ENCODE data around the gene HAGH.

HAGH gene

DNA sequence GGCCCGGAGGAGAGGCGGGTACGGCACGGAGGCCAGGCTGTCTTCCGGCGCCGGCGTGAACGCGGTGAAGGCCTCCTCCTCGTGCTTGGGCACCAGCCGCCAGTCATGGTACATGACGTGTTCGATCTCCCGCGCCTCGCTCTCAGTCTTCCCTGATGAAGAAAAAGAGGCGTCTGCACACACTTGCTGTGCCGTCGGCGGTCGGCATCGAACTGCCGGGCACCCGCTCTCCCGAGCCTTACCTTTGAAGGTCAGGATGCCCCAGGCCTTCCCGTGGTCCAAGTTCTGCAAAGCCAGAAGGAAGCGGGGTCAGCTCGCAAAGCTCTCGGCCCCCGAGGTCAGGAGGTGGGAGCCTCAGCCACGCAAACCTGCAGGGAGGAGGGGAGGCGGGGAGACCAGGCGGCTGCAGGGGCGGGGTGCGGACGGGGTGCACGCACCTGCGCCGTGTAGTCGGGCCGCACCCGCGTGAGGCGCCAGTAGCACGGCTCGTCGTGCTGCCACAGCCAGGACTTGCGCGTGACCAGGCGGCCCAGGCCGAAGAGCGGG is 54.2 kb downstream of the HAGH start, which contains the start of gene EME2:
Gene EME2 (plus strand): TSS at position 449 of the 546 bp plus-strand sequence. CDS start 418 bp downstream, outside the sequence.
- DNase-seq: peak in 2 of 3 donors; percentile 36 to 46

DNA sequence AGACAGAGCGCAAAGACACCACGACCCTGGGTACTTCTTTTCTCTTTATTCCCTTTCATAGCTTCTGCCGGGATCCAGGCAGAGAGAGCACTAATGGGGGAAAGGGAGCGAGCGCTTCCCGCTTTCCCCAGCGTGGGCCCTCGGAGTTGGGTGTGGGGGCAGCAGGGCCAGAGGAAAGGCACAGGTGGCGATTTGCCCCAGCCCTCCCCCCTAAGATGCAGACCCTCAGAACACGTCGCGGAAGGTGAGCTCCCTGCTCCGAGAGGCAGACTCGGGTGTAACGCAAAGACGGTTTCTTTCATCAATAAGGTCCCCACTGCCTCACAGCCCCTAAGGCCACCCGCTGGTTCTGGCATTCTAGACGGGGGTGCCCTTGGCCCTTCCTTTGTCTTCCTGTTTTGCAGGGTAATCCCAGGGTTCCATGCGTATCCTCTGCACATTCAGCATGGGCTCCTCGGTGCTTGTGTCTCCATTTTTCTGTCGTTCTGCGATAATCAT is 54.7 kb downstream of the HAGH start:
- DNase-seq: peak in 1 of 3 donors; percentile 21

DNA sequence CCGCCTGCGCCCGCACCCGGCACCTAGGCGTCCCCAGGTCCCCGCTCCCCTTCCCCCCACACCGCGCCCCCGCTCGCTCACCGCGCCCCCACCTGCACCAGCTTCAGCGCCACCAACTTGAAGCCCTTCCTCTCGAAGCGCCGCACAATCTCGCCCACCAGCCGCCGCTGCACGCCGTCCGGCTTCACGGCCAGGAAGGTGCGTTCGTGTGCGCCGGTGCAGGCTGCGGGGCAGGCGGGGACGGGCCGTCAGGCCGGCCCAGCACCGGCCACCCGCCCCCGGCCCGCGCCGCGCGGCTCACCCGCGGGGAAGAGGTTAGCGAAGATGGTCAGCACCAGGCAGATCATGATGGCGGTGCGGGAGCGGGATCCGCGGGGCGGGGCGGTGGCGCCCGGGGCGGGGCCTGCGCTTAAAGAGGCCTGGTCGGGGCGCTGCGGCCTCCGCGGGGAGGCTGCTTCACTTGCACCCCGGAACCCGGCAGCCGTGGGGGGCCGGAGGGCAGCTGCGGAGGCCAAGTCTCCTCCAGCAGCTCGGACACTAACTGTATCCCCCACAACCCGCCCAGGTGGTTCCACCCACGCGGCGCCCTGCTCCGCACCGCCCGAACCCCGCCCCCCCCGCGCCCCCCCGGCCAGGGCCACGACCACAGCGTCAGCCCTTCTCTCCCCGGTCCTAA is 55.3 kb downstream of the HAGH start, which contains the start of gene NME3:
Gene NME3 (minus strand): TSS at position 356 of the 676 bp plus-strand sequence. CDS start 9 bp downstream, at position 347.
- peak; percentile 71 to 91 (median 81) for DNase-seq

DNA sequence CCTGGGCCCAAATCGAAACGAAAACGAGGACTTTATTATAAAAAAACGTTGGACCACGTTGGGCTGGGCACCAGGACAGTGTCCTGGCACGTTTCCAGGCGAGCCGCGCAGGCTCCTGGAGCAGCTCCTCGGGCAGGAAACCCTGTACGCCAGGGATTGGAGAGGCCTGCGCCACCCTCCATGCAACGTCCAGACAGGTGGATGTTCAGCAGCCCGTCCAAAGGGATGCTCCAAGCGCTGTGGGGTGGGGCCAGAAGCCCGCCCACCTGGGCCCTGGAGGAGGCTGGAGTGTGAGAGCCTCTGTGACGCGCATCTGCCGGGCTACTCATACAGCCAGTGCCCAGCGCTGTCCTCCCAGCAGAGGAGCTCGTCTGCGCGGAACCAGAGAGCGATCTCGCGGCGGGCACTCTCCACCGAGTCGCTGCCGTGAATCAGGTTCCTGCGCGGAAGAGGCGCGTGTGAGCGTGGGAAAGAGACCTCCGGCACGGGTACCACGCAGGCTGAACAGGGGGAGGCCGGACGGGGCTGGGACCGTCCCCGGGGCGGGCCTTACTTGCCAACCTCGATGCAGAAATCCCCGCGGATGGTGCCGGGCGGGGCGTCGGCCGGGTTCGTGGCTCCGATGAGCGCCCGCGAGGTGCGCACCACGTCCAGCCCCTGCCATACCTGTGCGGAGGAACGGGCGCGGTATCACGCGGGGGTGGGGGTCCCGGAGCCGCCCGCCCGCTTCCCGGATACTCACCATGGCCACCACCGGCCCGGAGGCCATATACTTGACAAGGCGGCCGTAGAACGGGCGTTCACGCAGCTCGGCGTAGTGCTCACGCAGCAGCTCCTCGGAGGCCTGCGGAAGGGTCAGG is 56.1 kb downstream of the HAGH start:
- DNase-seq: peak; percentile 38 to 76 (median 46)

DNA sequence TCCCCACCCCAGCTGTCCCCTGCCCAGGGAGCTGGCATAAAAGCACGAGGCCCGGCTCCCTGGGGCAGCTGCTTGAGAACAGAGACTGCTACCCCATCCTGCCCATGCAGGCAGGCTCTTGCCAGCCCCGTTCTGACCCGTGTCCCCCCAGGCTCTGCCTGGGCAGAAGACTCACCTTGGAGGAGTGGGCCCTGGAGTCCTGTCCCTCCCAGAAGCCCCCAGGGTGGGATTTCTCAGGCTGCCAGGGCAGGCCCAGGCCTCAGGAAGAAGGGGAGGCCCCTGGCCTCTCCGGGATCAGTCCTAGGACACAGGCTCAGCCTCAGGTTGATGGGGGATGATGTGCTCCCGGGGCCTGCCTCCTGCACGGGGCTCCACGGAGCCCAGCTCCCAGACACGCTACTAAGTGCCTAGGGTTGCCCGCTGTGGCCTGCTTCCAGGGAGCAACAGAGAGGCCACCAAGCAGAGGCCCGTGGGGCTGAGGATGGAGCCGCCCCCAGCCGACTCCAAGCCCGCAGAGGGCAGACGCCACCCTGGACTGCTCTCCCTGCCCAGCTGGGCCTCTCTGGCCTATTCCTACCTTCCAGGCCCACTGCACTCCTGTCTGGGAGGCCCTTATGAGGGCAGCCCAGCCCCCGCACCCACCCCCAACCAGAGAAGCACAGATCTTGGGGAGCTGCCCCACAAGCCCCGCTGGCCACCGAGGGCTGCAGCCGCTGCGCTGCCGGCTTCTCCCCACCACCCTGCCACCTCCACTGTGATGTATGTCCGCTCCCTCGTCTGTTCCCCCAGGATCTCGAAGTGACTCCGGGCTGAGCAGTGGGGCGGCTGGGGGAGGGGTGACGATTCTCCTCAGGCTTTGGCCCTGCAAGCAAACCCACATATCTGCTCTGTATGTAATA is 57.0 kb downstream of the HAGH start:
- DNase-seq: no peak

DNA sequence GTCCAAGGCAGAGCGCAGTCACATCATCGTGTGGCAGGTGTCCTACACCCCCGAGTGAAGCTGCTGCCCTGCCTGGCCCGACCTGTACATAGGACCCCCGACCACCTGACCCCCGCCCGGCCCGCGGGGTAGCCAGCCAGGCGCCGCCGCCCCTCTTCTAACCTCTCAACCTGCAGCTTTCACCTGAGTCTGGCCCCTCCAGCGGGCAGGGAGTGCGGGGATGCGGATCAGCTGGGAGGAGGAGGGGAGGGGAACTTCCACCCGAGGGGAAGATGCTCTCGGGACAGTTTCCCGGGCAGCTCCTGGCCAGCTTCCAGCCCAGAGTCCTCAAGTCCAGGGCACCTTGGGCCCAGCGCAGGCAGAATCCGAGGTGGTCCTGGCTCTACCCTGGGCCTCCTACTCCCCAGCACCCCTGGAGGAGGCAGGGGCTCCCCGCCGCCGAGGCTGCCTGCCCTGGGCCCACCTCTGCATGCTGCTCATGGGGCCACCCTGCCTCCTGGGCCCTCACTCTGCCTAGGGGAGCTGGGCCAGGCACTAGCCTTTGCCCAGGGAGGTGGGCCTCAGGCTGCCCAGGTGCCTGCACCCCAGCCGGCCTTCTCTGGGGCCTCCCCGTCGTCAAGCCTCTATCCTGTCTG is 57.7 kb downstream of the HAGH start:
- DNase-seq: no peak

DNA sequence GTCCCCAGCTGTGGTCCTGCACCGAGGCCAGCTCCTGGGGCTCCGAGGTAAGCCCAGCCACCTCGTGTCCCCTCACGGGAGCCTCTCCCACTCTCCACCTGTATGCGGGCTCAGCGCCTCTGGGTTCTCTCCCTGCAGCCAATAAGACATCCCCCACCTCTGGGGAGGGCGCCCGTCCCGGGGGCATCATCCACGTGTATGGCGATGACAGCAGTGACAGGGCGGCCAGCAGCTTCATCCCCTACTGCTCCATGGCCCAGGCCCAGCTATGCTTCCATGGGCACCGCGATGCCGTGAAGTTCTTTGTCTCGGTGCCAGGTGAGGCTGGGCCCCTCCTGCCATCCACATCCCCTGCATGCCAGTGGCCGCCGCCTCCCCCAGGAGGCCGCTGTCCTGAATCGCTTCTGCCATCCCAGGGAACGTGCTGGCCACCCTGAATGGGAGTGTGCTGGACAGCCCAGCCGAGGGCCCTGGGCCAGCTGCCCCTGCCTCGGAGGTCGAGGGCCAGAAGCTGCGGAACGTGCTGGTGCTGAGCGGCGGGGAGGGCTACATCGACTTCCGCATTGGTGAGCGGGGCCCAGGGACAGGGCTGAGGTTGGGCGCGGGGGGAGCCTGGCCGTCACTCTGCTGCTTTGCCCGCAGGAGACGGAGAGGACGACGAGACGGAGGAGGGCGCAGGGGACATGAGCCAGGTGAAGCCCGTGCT is 58.4 kb downstream of the HAGH start:
- no peak for DNase-seq

DNA sequence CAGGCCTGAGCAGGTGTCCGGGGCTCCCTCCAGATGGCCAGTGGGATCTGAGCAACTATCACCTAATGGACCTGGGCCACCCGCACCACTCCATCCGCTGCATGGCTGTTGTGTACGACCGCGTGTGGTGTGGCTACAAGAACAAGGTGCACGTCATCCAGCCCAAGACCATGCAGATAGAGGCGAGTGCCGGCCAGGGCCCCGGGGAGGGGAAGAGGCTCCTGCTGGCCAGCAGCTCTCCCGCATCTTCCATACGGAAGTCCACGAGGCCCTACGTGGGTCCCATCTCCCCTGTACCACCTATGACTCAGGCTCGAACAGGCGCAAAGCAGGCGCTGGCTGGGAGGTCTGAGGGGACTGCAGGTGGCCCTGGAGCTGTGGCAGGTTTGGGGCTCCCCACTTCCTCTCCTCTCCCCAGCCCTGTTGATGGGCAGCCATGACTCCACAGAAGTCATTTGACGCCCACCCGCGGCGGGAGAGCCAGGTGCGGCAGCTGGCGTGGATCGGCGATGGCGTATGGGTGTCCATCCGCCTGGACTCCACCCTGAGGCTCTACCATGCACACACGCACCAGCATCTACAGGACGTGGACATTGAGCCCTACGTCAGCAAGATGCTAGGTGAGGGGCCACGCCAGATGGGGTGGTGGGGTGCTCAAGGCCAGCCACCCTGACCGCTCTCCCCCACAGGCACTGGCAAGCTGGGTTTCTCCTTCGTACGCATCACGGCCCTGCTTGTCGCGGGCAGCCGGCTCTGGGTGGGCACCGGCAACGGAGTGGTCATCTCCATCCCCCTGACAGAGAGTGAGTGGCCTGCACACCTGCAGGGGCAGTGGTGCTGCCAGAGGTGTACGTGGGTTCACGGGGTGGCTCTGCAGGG is 59.3 kb downstream of the HAGH start:
- no peak for DNase-seq

DNA sequence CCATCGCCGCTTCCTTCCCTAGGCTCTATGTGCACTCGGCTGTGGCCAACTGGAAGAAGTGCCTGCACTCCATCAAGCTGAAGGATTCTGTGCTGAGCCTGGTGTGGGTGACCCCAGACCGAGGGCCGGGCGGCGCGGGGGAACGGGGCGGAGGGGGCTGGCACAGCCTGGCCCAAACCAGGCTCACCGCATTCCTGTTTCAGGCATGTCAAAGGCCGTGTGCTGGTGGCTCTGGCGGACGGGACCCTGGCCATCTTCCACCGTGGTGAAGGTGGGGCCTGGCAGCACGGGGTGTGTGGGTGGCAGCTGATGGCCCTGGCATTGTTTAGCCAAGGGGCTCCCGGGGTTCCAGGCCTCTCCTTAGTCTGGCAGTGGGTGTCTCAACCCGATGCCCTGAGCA is 59.9 kb downstream of the HAGH start:
- no peak for DNase-seq

DNA sequence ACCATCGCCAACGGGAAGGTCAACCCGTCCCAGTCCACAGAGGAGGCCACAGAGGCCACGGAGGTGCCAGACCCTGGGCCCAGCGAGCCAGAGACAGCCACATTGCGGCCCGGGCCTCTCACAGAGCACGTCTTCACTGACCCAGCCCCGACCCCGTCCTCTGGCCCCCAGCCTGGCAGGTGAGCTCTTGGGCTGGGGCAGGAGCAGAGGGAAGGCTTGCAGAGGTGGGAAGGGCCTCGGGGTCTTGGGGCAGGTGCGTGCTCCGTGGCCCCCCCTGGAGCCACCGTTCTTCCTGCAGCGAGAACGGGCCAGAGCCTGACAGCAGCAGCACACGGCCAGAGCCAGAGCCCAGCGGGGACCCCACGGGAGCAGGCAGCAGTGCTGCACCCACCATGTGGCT is 60.4 kb downstream of the HAGH start:
- DNase-seq: no peak

DNA sequence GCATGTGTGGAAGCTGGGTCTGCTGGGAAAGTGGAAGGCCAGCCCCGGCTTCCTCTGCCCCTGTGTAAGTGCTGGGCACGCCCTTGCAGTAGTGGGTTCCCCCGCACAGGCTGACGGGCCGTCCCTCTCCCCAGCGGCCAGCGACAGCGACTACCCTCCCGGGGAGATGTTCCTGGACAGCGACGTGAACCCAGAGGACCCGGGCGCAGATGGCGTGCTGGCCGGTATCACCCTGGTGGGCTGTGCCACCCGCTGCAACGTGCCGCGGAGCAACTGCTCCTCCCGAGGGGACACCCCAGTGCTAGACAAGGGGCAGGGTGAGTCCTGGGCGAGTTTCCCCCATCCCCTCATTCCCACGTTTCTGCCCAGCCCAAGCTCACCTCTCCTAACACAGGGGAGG is 60.8 kb downstream of the HAGH start:
- no peak for DNase-seq

DNA sequence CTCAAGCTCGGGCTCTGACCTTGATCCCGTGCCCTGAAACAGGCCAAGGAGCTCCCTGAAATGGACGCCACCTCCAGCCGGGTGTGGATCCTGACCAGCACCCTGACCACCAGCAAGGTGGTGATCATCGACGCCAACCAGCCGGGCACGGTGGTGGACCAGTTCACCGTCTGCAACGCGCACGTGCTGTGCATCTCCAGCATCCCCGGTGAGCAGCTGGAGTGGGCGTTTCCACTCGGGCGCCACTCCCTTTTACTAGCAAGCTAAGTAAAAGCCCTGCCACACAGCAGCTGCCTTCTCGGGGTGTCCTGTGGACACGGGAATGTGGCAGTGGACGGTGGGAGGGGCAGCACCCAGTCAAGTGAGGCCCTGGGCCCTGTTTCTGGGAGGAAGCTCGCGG is 61.7 kb downstream of the HAGH start:
- no peak for DNase-seq

DNA sequence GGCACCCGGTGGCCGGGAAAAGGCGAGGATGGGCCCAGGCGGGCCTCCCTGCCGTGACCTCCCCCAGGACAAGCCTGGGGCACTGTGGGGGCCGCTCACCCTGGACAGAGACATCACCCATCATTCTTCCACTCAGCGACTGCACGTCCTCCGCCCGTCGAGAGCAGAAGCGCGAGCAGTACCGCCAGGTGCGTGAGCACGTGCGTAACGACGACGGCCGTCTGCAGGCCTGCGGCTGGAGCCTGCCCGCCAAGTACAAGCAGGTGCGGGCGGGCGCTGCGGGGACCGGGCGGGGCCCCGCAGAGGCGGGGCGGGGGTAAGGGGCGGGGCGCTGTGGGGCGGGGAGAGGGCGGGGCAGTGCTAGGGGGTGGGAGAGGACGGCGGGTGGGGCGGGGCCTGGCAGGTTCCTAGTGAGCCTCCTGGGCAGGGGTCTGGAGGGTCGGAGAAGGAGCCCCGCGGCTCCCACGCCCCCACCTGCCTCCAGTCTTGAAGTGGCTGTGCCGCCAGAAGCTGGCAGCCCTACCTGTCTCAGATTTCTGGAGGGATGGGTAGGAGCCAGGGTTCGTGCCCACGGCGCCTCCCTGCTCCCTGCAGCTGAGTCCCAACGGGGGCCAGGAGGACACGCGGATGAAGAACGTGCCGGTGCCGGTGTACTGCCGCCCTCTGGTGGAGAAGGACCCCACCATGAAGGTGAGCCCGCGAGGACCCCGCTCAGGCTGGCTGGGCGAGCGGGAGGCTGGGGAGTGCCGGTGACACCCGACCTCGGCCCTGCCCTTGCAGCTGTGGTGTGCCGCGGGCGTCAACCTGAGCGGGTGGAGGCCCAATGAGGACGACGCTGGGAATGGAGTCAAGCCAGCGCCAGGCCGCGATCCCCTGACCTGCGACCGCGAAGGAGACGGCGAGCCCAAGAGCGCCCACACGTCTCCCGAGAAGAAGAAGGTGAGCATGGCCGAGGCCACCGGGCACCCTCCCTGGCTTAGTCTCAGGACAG is 62.8 kb downstream of the HAGH start:
- DNase-seq: peak in 1 of 3 donors; percentile 5

DNA sequence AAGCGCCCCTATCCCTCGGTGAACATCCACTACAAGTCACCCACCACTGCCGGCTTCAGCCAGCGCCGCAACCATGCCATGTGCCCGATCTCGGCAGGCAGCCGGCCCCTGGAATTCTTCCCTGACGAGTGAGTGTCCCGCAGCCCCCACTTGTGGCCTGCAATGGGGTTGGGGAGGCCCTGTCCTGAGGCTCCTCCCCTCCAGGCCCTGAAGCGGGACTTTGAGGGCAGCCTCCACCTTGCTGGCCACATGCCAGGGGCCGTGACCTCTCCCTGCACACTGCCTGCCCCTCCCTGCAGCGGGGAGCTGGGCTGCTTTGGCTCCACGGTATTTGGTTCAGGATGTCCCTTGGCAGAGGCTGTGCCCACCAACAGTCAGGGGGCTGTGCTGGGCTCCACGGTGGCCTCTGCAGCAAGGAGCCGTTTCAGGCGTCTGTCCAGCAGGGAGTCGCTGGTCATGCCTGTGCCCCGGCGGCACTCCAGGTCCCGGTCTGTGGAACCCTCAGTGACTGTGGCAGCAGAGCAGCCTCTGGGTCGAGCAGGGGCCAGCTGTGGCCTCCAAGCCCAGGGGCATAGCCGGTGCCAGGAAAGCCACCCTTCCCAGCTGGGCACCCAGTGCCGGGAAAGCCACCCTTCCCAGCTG is 63.6 kb downstream of the HAGH start:
- DNase-seq: no peak

DNA sequence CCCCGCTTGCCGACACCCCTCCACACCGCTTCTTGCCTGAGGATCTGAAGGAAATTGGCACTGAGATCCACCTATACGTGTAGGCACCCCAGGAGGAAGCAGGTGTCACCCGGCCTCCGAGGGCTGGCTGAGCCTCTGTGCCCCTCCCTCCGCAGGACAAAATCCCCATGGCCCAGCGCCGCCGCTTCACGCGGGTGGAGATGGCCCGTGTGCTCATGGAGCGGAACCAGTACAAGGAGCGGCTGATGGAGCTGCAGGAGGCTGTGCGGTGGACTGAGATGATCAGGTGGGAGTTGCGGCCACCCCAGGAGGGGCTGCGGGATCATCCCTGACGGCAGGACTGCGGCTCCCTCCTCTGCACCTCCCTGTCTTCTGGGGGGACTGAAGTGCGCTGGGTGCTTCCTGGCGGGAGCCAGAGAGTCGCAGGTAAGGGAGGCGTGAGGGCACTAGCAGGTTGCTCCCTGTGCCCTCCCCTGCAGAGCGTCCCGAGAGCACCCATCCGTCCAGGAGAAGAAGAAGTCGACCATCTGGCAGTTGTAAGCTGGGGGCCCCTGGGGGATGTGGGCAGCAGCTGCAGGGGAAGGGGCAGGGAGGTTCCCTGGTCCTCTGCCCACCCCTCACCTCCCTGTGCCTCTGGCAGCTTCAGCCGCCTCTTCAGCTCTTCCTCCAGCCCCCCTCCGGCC is 64.3 kb downstream of the HAGH start:
- no peak for DNase-seq

DNA sequence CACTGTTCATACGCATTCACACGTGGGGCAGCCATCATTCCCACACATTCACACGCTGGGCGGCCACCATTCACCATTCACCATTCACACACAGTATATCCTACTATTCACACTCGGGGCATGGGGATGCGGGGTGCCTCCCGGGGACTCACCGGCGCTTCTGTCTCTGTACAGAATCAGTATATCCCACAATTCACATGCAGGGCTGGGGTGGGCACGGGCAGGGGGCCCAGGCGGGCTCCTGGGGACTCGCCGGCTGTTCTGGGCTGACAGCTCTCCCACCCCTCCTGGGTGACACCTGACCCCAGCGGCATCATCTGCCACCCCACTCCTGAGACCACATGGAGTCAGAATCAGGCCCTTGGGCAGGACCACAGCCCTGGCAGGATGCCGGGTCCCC is 64.9 kb downstream of the HAGH start:
- no peak for DNase-seq

DNA sequence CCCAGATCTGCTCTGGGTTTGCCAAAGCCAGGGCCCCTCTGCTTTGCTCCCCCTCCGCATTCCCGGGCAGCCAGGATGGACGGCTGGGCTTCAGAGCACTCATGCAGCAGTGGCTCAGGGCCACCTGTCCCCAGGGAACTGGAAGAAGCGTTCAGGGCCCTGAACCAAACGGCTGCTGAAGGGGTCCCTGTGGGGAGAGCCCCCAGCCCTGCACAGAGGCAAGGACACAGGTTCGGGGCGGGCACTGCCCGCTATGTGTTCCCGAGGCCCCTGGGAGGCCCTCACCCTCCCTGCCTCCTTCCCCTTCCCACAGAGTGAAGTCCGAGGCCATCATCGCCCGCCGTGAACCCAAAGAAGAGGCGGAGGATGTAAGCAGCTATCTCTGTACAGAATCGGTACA is 65.7 kb downstream of the HAGH start:
- no peak for DNase-seq

DNA sequence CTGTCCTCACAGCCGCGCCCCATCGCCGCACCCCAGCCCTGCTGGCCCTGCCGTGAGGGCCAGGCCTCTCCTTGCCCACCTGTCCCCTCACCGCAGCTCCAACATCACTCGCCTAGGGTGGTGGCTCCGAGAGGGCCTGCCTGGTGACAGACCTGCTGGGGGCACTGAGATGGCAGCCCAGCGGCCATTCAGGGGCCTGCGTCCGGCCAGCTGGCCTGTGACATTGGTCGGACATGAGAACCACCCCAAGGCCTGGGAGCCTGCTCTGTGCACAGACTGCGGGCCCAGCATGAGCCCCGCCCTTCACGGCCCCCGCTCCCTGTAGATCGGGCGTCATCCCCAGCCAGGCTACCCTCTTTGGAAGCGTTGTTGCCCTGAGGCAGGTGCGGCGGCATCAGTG is 67.1 kb downstream of the HAGH start:
- no peak for DNase-seq

Measured in suppressor macrophage treated with lipopolysaccharide for 1 hour (primary cell).